Measurements from ENCODE around the gene PRKAG2.

DNA sequence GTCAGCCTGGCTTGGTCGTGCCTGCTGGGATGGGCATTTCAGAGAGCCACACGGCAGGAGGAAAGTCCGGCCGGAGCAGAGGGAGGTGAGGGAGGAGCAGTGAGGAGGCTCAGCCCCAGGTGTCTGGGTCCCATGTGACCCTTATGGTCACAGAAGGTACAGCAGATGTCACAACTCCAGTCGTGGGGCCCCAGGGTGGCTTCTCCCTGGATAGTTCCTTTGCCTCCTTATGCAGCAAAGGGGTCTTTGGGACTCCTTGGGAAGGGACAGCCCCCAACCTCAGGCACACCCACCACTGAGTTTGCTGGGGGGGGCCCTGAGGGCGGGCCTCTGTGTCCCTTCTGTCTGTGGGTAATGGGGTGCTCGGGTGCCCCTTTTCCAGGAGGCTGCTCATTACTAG lies 19.6 kb upstream of the PRKAG2 start:
- TF ChIP-seq, protein P1, sequence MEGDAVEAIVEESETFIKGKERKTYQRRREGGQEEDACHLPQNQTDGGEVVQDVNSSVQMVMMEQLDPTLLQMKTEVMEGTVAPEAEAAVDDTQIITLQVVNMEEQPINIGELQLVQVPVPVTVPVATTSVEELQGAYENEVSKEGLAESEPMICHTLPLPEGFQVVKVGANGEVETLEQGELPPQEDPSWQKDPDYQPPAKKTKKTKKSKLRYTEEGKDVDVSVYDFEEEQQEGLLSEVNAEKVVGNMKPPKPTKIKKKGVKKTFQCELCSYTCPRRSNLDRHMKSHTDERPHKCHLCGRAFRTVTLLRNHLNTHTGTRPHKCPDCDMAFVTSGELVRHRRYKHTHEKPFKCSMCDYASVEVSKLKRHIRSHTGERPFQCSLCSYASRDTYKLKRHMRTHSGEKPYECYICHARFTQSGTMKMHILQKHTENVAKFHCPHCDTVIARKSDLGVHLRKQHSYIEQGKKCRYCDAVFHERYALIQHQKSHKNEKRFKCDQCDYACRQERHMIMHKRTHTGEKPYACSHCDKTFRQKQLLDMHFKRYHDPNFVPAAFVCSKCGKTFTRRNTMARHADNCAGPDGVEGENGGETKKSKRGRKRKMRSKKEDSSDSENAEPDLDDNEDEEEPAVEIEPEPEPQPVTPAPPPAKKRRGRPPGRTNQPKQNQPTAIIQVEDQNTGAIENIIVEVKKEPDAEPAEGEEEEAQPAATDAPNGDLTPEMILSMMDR (conservative IDR thresholded peaks at IDR 0.05 in 1 of 2, IDR thresholded peaks at IDR 0.05 in 1 of 2; ENCODE audit: extremely low read depth in 1 of 2, insufficient read depth in 1 of 2, low read depth in 1 of 2, low read length in 2 of 2) = no peak
- TF ChIP-seq EZH2 (IDR thresholded peaks at IDR 0.05; ENCODE audit: borderline replicate concordance, low read length) = no peak

All from mammary epithelial cell (primary cell).